MCF 10A (cell line): Measurements from ENCODE around the gene LRP3. TPM values are rescaled to one million over a fixed set of nuclear protein-coding genes. Genes with fewer than 3 reads are reported as not detected.

Source experiments
- BruUV-seq: library from RNA; stranded (reverse); fragments of 400-500 nt; replicated peaks from 2 replicates; lab custom pipeline; 2021; lab: Mats Ljungman, UMichigan
- CTCF ChIA-PET: fragments of 300-600 bp; sonication (Branson Sonifier 250); formaldehyde crosslinking; extraction: SDS; loops from one replicate; lab custom pipeline; 2021; ENCODE audit warnings: antibody characterized with exemption, inconsistent platforms; lab: Yijun Ruan, JAX
- POLR2A ChIA-PET: fragments of 300-600, 350-650 bp; sonication (Branson Sonifier 250); formaldehyde crosslinking; extraction: SDS; loops from one replicate; lab custom pipeline; 2020; ENCODE audit warnings: antibody characterized with exemption, inconsistent platforms; lab: Yijun Ruan, JAX
- DNase-seq: peaks from one replicate; pipeline ENCODE4 v3.0.0-alpha.2; 2018; ENCODE audit not compliant: unreplicated experiment
- H3K27ac Mint-ChIP-seq: one replicate; pipeline ENCODE4 v1.8.0; 2022; ENCODE audit warnings: mild to moderate bottlenecking, low read depth, mixed read lengths; ENCODE audit not compliant: unreplicated experiment
- H3K27me3 Mint-ChIP-seq: one replicate; pipeline ENCODE4 v1.8.0; 2022; ENCODE audit warnings: mixed read lengths; ENCODE audit not compliant: insufficient read depth, unreplicated experiment
- H3K36me3 Mint-ChIP-seq: one replicate; pipeline ENCODE4 v1.8.0; 2022; ENCODE audit warnings: mild to moderate bottlenecking, moderate library complexity, mixed read lengths; ENCODE audit not compliant: insufficient read depth, unreplicated experiment
- H3K4me1 Mint-ChIP-seq: one replicate; pipeline ENCODE4 v1.8.0; 2022; ENCODE audit warnings: mixed read lengths; ENCODE audit not compliant: insufficient read depth, unreplicated experiment
- H3K4me3 Mint-ChIP-seq: one replicate; pipeline ENCODE4 v1.8.0; 2022; ENCODE audit warnings: mild to moderate bottlenecking, moderate library complexity, mixed read lengths; ENCODE audit not compliant: unreplicated experiment
- H3K9me3 Mint-ChIP-seq: one replicate; pipeline ENCODE4 v1.8.0; 2022; ENCODE audit warnings: mixed read lengths; ENCODE audit not compliant: unreplicated experiment
- intact Hi-C: fragments of 100-400 bp; cut with micrococcal nuclease; formaldehyde crosslinking; loops from 2 replicates; pipeline ENCODE4 v1.14.1; 2022
- total RNA-seq: library from RNA; stranded (reverse); gene quantifications from 2 replicates; pipeline ENCODE4 v1.2.3, GENCODE V29; 2022
- TF ChIP-seq, protein P1 (sequence below): fragments of 200-600 bp; IDR thresholded peaks from one replicate; pipeline ENCODE4 v1.8.0; 2022; ENCODE audit warnings: antibody characterized with exemption, mild to moderate bottlenecking; ENCODE audit not compliant: unreplicated experiment

Gene LRP3
- total RNA-seq, 1 experiment from 2014 or later = 7.7 TPM

DNA sequence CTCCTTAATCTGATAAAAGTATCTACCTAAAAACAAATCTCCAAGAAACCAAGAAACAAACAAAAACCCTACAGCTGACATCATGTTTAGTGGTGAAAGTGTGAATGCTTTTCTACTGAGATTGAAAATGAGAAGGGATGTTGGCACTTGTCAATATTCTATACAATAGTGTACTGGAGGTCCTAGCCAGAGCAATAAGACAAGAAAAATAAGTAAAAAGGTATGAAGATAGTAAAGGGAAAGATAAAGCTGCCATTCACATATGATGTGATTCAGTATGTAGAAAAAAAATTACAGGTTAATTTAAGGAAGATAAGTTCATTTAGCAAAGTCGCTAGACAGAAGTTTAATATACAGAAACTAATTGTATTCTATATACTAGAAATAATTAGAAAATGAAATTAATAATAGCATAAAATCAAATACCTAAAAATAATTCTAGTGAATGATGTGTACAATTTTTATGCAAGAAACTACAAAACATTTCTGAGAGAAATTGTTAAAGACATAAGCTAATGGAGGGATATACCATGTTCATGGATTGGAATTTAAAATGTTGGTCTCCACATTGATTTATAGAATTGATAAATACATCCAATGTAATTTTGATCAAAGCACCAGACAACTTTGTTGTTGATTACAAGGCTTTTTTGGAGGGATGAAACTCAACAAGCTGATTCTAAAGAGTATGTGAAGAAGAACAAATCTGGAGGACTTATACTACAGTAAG is 33.9 kb downstream of the LRP3 start:
- POLR2A ChIA-PET = interaction anchor here (0.7 kb wide), 1 partner anchor 79 kb away, joined by 3 read pairs; no protein-coding TSS in a partner anchor
- no peak for DNase-seq
- no peaks in the 10 kb centered on the region for H3K27me3 Mint-ChIP-seq
- no TSS peak for BruUV-seq
- CTCF ChIA-PET = interaction anchor here (0.5 to 1.5 kb wide), 7 partner anchors 8 to 1176 kb away, joined by 3 to 5 read pairs (median 3); partner anchors contain the start of gene PDCD2L
- no peak overlapping the region for H3K27ac Mint-ChIP-seq
- peaks cover 16% of the 10 kb centered on the region for H3K9me3 Mint-ChIP-seq
- no peak overlapping the region for H3K4me3 Mint-ChIP-seq
- intact Hi-C loops = no loop called here
- H3K4me1 Mint-ChIP-seq = no peaks in the 10 kb centered on the region
- TF ChIP-seq, protein P1, sequence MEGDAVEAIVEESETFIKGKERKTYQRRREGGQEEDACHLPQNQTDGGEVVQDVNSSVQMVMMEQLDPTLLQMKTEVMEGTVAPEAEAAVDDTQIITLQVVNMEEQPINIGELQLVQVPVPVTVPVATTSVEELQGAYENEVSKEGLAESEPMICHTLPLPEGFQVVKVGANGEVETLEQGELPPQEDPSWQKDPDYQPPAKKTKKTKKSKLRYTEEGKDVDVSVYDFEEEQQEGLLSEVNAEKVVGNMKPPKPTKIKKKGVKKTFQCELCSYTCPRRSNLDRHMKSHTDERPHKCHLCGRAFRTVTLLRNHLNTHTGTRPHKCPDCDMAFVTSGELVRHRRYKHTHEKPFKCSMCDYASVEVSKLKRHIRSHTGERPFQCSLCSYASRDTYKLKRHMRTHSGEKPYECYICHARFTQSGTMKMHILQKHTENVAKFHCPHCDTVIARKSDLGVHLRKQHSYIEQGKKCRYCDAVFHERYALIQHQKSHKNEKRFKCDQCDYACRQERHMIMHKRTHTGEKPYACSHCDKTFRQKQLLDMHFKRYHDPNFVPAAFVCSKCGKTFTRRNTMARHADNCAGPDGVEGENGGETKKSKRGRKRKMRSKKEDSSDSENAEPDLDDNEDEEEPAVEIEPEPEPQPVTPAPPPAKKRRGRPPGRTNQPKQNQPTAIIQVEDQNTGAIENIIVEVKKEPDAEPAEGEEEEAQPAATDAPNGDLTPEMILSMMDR = no peak
- no peaks in the 10 kb centered on the region for H3K36me3 Mint-ChIP-seq

- no peaks in the 10 kb centered on the region for H3K36me3 Mint-ChIP-seq
- H3K9me3 Mint-ChIP-seq = peaks cover 16% of the 10 kb centered on the region
- H3K27me3 Mint-ChIP-seq = no peaks in the 10 kb centered on the region
- ChIA-PET CTCF (interaction anchor here (19.0 kb wide), 1 partner anchor 177 kb away, joined by 530 read pairs; no protein-coding TSS in a partner anchor), POLR2A (no interaction called here)
- intact Hi-C loops = no loop called here
- no peaks in the 10 kb centered on the region for H3K4me1 Mint-ChIP-seq
- DNase-seq = no peak
- no peak overlapping the region for H3K27ac Mint-ChIP-seq
- TF ChIP-seq, protein P1 = no peak
- H3K4me3 Mint-ChIP-seq = no peak overlapping the region
- BruUV-seq = no TSS peak
Measured at GRCh38 chr19:33229962-33230361, 35.8 kb downstream of the LRP3 start.

DNA sequence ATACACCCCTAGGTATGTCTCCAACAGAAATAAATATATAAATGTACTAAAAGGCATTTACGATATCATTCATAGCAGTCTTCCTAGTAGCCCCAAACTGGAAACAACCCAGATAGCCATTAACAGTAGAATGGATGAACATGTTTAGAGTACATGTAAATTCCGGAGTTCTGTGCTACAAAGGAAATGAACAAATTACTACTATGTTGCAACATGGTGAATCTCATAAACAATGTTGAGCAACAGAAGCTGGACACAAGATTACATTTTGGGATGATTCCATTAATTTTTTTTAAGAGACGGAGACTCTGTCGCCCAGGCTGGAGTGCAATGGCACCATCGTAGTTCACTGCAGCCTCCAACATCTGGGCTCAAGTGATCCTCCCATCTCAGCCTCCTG is 37.4 kb downstream of the LRP3 start:
- POLR2A ChIA-PET = interaction anchor here (1.7 kb wide), 1 partner anchor 55 kb away, joined by 5 read pairs; no protein-coding TSS in a partner anchor
- Mint-ChIP-seq H3K27ac (no peak overlapping the region), H3K27me3 (no peaks in the 10 kb centered on the region), H3K9me3 (peaks cover 16% of the 10 kb centered on the region), H3K4me1 (no peaks in the 10 kb centered on the region), H3K36me3 (no peaks in the 10 kb centered on the region), H3K4me3 (no peak overlapping the region)
- CTCF ChIA-PET = interaction anchor here (0.9 to 19.0 kb wide), 2 partner anchors 107 to 176 kb away, joined by 3 to 530 read pairs; no protein-coding TSS in a partner anchor
- intact Hi-C loops = no loop called here
- DNase-seq = peak; percentile 60
- TF ChIP-seq, protein P1 = no peak
- BruUV-seq = no TSS peak

- Mint-ChIP-seq H3K9me3 (peaks cover 13% of the 10 kb centered on the region), H3K27ac (no peak overlapping the region), H3K4me3 (no peak overlapping the region), H3K36me3 (no peaks in the 10 kb centered on the region), H3K4me1 (no peaks in the 10 kb centered on the region), H3K27me3 (no peaks in the 10 kb centered on the region)
- BruUV-seq = no TSS peak
- TF ChIP-seq, protein P1 = no peak
- intact Hi-C loops = no loop called here
- ChIA-PET CTCF (interaction anchor here (0.6 to 19.0 kb wide), 3 partner anchors 144 to 544 kb away, joined by 3 to 530 read pairs (median 3); no protein-coding TSS in a partner anchor), POLR2A (interaction anchor here (0.7 kb wide), 1 partner anchor 522 kb away, joined by 3 read pairs; no protein-coding TSS in a partner anchor)
- DNase-seq = no peak
Measured at GRCh38 chr19:33232656-33233055, 38.5 kb downstream of the LRP3 start.
